LNCaP clone FGC (cell line): ENCODE results near the gene KSR2.
"Not testable (repeated sequence)": the region's sequence is repeated elsewhere in the genome, so short reads cannot be mapped to it uniquely, and the experiment has no call there.

Experiments used
- DNase-seq: peaks from one replicate; pipeline ENCODE4 v3.0.0-alpha.2; 2011; ENCODE audit warnings: low read depth
- H3K4me3 ChIP-seq: 2 replicates; pipeline ENCODE4 v1.5.1; 2011; ENCODE audit warnings: mild to moderate bottlenecking, low read depth, low read length, control low read depth
- CTCF ChIP-seq: IDR thresholded peaks from 2 replicates; pipeline ENCODE4 v1.5.1; 2012; ENCODE audit warnings: mild to moderate bottlenecking; ENCODE audit not compliant: control insufficient read depth, insufficient read depth; ENCODE audit errors: extremely low read depth

The KSR2 gene

GRCh38 chr12:117649796-117650195 lies 319.0 kb downstream of the KSR2 start:
- no peak for TF ChIP-seq CTCF
- DNase-seq: no peak
- H3K4me3 ChIP-seq: no peak overlapping the region

GRCh38 chr12:117646520-117646919 lies 322.3 kb downstream of the KSR2 start:
- no peak overlapping the region for H3K4me3 ChIP-seq
- DNase-seq: no peak
- TF ChIP-seq CTCF: no peak

- no peak for DNase-seq
- no peak overlapping the region for H3K4me3 ChIP-seq
- TF ChIP-seq CTCF: no peak
These were observed 323.3 kb downstream of the KSR2 start for GRCh38 chr12:117645473-117645872.

- DNase-seq: no peak
- TF ChIP-seq CTCF: no peak
These were observed 324.8 kb downstream of the KSR2 start for GRCh38 chr12:117643971-117644370.

GRCh38 chr12:117641885-117642284 lies 326.9 kb downstream of the KSR2 start:
- H3K4me3 ChIP-seq: no peak overlapping the region
- TF ChIP-seq CTCF: no peak
- no peak for DNase-seq

More at GRCh38 chr12:117643971-117644370, 324.8 kb downstream of the KSR2 start:
- H3K4me3 ChIP-seq: no peak overlapping the region

GRCh38 chr12:117640511-117640910 lies 328.3 kb downstream of the KSR2 start:
- DNase-seq: no peak
- no peak overlapping the region for H3K4me3 ChIP-seq
- no peak for TF ChIP-seq CTCF

GRCh38 chr12:117629454-117629853 lies 339.3 kb downstream of the KSR2 start:
- no peak for DNase-seq
- no peak overlapping the region for H3K4me3 ChIP-seq
- TF ChIP-seq CTCF: no peak

- DNase-seq: not testable (repeated sequence)
These were observed 340.1 kb downstream of the KSR2 start for GRCh38 chr12:117628711-117629110.

More at GRCh38 chr12:117628711-117629110, 340.1 kb downstream of the KSR2 start:
- H3K4me3 ChIP-seq: not testable (repeated sequence)
